ENCODE data around the gene ESYT2.

ESYT2 gene

DNA sequence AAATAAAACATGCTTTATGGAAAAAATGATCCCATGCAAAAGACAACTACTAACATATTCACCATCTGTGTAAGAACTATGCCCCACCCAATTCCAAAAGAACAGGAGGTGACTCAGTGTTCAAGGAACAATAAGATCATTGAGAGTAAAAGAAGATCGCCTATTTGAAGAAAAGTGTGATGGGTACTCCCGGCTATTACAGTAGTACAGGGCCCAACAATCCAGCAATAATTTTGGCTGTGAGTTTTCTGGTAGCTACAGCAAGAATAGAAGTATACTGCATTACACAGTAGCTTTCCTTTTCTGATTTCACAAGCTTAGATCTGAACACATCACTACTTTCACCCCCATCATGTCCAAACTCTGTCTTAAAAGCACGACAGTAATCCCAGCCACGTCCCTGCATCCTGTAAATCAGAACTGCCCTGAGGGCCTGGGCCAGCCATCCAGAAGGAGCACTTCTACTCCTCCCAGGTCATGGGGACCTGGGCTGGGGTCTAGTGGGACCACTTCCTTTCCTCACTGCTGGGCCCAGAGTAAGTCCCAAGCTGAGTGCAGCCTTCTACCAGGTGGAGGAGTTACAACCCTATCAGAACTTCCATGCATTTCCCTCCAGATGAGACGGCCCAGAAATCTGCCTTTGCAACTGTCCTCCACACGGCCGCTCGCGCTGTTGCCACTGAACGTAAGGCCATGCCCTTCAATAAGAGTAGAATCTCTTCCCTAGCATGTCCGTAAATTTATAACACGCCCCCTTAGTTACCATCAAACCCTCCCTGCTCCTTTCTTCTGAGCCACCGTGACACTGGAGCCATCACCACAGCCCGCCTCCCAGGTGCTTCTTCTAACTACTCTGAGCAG lies 7.9 kb downstream of the ESYT2 start:
- DNase-seq, result no peak

DNA sequence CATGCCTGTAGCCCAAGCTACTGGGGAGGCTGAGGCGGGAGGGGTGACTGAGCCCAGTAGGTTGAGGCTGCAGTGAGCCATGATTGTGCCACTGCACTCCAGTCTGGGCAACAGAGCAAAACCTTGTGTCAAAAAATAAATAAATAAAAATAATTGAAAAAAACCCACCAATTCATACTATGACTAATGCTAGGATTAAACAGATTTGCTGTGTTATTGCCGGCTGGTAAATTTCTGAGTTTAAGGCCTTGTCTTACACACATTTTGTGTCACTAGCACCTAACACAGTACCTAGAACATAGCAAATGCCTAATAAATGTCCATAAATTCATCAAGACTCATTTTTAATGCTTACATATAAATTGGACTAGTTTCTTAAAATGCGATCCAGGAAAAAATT lies 8.7 kb downstream of the ESYT2 start:
- no peak for DNase-seq

DNA sequence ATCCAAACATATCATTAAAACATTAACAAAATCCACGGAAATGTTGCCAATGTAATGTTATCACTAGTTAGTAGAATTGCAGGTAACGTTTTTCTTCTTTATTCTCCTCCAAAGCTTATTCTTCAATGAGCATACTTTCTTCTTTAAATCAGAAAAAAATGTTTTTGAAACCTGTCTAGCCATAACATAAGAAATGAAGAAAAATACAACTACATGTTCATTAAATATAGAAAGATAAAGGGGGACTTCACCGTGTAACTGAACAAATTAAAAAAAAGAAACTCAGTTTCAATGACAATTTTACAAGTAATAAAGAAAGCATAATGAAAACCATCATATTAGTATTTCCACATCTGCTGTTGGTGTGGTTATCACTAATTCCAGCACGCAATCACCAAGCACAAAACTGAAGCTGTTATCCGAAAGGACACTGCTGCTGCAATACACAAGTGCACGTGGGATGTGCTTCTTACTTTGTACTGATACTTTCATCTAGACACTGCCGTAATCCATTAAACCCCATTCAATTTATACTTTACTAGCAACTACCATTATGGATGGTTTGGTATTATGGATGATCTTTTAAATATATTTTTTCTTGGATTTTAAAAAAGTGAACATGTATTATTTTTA lies 9.6 kb downstream of the ESYT2 start:
- no peak for DNase-seq

GRCh38 chr7:158818325-158819213 lies 10.7 kb downstream of the ESYT2 start:
- peak; percentile 63 for DNase-seq

DNA sequence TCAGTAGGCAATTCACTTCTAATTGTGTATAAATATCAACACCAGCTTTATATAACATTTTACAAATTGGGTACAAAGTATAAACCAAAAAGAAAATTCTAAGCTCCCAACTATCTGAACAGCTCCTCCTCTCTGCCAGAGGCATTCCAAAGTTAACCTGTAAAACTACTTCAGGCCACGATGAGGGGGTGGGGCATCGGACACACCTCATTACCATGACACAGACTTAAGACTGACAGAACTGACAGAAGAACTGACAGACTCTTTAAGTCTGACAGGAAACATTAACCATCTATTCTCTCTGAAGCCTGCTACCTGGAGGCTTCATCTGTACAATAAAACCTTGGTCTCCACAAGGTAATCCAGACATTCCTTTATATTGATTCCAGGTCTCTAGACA lies 12.3 kb downstream of the ESYT2 start:
- DNase-seq, result no peak

DNA sequence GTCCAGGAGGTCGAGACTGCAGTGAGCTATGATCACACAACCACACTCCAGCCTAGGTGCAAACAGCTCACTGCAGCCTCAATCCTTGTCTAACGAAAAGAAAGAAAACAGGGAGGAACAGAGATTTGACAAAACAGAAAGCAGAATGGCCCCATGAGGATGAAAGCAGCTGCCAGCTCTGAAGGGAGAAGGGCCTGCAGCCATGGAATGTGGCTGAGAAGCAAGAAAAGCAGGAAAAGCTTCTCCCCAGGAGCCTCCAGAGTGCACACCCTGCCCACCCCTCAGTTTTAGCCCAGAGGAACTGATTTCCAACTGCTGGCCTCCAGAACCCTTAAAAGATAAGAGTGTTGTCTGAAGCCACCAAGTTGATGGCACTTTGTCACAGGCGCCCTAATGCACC lies 13.0 kb downstream of the ESYT2 start:
- DNase-seq, result no peak

DNA sequence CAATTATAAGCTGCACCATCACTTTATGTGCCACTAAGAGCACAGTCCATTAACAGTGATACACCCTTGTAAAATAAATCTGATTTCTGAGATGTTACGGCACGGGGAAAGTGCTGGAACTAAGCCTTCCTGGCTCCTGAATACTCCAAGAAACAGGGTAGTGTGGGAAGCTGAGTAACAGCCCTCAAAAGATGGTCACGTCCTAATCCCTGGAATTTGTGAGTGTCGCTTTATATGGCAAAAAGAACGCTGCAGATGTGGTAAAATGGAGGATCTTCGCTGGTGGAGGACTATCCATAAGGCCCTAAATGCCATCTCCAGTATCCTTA lies 13.5 kb downstream of the ESYT2 start:
- DNase-seq, result no peak

DNA sequence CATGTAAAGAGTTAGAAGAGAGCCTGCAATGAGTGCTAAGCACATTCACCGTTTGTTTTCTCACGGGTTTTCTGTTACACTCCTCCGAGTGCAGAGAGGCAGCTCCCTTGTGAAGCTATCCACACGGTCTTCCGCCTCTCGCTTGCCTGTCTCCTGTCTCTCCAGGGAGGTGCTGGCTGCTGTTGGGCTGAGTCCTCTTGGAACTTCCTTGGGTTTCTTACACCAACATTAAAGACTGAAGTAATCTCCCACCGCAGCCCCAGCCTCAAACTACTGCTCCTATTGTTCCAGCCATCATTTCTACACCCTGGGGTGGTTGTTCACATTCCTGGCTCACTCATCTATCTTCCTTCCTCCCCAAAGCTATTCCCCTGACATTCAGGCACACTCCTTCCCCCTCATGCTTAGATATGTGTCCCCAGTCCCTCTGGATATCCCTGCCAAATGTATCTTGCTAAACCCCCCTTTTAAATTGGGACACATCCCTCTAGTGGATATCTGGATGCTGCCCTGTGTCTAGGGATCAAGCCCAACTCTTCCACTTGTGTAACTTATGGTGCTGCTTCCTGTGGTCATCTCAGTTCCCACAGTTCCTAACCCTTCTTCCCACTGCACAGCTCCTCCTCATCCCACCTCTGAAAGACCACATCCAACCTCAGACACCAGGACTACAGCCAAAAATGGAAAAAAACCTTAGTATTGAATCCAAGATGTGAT lies 14.1 kb downstream of the ESYT2 start:
- no peak for DNase-seq

DNA sequence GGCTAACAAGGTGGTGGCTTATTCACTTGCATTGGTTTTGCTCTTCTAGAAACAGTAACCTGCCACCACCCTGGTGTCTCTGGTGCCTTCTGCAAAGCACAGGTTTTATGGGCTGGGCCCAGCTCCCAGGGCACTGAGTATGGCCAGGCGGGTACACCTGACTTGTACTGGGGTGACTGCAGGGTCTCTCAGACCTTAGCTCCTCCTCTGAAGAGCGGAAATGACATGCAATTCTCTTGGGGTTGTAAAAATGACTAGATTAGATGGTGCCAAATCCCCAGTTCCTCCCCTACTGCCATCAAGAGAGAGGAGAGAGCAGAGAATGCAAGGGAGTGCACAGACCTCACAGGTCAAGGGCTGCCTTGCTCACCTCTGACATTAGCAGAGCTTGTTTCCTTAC lies 14.7 kb downstream of the ESYT2 start:
- peak; percentile 26 for DNase-seq

GRCh38 chr7:158812684-158813083 lies 16.6 kb downstream of the ESYT2 start:
- DNase-seq, result peak; percentile 61

DNA sequence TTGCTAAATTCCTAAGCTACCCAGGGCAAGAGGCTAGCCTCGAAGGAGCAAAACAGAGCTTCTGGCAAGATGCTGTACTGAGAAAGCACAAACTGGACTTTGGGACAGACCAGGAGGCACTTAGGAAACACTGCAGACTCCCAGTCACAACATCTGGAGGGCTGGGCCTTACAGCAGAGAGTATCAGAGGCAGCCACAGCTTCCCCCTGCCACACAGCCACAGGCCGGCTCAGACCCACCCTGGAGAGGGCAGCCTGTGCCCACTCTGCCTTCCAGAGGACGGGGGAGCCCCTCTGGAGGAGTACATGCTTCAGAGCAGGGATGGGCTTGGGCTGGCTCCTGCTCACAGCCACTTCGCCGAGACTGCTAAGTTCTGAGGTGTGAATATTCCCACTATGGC lies 17.4 kb downstream of the ESYT2 start:
- no peak for DNase-seq

- DNase-seq, result peak; percentile 45
Measured at GRCh38 chr7:158811461-158811860, 17.8 kb downstream of the ESYT2 start.

GRCh38 chr7:158810846-158811245 lies 18.5 kb downstream of the ESYT2 start:
- DNase-seq, result no peak

- DNase-seq, result no peak
Measured at GRCh38 chr7:158809596-158809995, 19.7 kb downstream of the ESYT2 start.

DNA sequence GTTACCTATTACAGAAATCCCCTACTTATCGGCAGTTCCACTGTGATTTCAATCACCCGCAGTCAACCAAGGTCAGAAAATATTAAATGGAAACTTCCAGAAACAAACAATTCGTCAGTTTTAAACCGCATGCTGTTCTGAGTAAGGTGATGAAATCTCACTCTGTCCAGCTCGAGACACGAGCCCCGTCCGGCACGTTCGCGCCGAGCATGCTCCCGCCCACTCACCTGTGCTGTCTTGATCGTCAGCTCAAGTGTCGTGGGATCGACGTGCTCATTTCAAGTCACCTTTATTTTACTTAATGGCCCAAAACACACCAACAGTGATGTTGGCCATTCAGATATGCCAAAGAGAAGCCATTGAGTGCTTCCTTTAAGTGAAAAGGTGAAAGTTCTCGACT lies 21.2 kb downstream of the ESYT2 start:
- no peak for DNase-seq

DNA sequence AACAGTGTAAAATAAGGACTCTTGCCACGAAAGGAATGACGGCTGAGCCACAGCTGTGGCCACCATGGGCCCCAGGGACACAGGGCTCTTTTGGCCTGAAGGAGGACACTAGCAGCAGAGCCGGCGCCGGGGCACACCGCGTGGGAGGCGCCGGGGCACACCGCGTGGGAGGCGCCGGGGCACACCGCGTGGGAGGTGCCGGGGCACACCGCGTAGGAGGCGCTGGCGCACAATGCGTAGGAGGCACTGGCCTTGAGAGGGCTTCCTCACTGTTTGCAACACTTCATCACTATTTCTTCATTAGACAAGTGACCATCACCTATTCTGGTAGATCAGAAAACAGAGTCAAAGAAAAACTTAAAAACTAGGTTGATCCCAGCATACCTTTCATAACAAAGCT lies 23.4 kb downstream of the ESYT2 start:
- no peak for DNase-seq

GRCh38 chr7:158805414-158805813 lies 23.9 kb downstream of the ESYT2 start:
- DNase-seq, result no peak

DNA sequence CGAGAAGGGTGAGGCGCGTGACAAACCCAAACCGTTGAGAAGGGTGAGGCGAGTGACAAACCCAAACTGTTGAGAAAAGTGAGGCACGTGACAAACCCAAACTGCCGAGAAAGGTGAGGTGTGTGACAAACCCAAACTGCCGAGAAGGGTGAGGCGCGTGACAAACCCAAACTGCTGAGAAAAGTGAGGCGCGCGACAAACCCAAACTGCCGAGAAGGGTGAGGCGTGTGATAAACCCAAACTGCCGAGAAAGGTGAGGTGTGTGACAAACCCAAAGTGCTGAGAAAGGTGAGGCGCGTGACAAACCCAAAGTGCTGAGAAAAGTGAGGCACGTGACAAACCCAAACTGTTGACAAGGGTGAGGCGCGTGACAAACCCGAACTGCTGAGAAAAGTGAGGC lies 25.0 kb downstream of the ESYT2 start:
- DNase-seq, result no peak

DNA sequence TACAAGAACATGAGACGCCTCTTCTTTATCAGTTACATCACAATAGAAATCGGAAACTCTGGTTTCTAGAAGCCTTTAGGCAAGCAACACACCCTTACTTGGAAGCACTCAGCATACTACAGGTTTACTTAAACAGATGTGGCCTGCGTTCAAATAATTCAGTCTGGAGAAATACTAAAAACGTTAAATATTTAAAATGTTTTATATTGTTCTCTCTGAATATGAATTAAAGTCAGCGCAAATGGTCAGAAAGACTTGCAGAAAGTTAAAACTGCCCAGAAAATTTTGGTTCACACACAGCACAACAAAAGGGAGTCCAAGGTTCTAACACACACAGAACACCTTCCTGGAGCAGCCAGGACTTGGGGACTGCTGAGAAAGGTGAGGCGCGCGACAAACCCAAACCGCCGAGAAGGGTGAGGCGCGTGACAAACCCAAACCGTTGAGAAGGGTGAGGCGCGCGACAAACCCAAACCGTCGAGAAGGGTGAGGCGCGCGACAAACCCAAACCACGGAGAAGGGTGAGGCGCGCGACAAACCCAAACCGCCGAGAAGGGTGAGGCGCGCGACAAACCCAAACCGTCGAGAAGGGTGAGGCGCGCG lies 25.8 kb downstream of the ESYT2 start:
- DNase-seq, result no peak

GRCh38 chr7:158802535-158803366 lies 26.6 kb downstream of the ESYT2 start:
- no peak for DNase-seq

DNA sequence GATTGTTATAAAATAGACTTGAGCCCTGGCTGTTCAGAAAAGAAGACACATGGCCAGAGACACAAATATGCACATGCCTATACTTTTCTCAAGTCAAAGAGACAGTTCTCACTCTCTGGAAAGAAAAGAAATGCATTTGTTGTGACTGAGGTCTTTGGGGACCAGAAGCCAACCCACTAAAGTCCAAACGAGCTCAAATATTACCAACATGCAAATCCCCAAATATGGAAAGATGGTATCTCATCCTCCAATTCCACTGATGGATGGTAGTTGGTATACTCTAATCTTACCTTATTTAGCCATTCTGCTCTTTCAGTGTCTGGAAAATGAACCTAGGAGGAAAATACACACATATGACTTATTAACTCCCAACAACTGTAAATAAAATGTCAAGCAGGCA lies 30.6 kb downstream of the ESYT2 start:
- DNase-seq, result no peak

DNA sequence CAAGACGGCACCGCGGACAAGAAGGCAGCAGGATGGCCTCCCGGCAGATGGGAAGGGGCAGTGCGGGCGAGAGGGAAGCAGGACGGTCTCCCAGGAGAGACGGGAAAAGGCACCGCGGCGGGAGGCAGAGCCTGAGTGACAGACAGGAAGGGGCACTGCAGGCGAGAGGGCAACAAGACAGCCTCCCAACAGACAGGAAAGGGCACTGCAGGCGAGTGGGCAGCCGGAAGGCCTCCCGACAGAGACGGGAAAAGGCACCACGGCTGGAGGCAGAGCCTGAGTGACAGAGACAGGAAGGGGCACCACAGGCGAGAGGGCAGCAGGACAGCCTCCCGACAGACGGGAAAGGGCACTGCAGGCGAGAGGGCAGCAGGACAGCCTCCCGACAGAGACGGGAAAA lies 32.6 kb downstream of the ESYT2 start:
- DNase-seq, result no peak

Data from activated CD4-positive, alpha-beta T cell treated with anti-CD3 and anti-CD28 coated beads for 1 hour (primary cell).